ENCODE data around the gene ABR.
A peak's percentile ranks its signal among the peaks of the same experiment; 100 is the strongest.
"Not testable (repeated sequence)": the region's sequence is repeated elsewhere in the genome, so short reads cannot be mapped to it uniquely, and the experiment has no call there.

ABR gene

GRCh38 chr17:1144162-1144561 is 35.6 kb downstream of the ABR start:
- no peak overlapping the region for H3K27ac ChIP-seq

GRCh38 chr17:1143573-1143972 is 36.2 kb downstream of the ABR start:
- TF ChIP-seq CTCF (IDR thresholded peaks at IDR 0.05): no peak
- no peak for TF ChIP-seq ZFX (IDR thresholded peaks at IDR 0.05; ENCODE audit: borderline replicate concordance)
- H3K27ac ChIP-seq: no peak overlapping the region

More at GRCh38 chr17:1144162-1144561, 35.6 kb downstream of the ABR start:
- TF ChIP-seq CTCF (IDR thresholded peaks at IDR 0.05) (no peak), ZFX (IDR thresholded peaks at IDR 0.05; ENCODE audit: borderline replicate concordance) (no peak)

GRCh38 chr17:1142561-1142971 is 37.2 kb downstream of the ABR start:
- no peak for TF ChIP-seq ZFX (IDR thresholded peaks at IDR 0.05; ENCODE audit: borderline replicate concordance)
- TF ChIP-seq CTCF (IDR thresholded peaks at IDR 0.05): no peak
- H3K27ac ChIP-seq: no peak overlapping the region

- TF ChIP-seq CTCF (IDR thresholded peaks at IDR 0.05) (no peak), ZFX (IDR thresholded peaks at IDR 0.05; ENCODE audit: borderline replicate concordance) (no peak)
- peak overlapping the region; percentile 85 for H3K27ac ChIP-seq
These were observed 42.3 kb downstream of the ABR start for GRCh38 chr17:1137465-1137894.

GRCh38 chr17:1136748-1137147 is 43.0 kb downstream of the ABR start:
- H3K27ac ChIP-seq: peak overlapping the region; percentile 85
- no peak for TF ChIP-seq ZFX (IDR thresholded peaks at IDR 0.05; ENCODE audit: borderline replicate concordance)
- TF ChIP-seq CTCF (IDR thresholded peaks at IDR 0.05): no peak

- no peak overlapping the region for H3K27ac ChIP-seq
- TF ChIP-seq ZFX (IDR thresholded peaks at IDR 0.05; ENCODE audit: borderline replicate concordance) (no peak), CTCF (IDR thresholded peaks at IDR 0.05) (no peak)
These were observed 45.0 kb downstream of the ABR start for GRCh38 chr17:1134634-1135324.

- H3K27ac ChIP-seq: no peak overlapping the region
- TF ChIP-seq CTCF (IDR thresholded peaks at IDR 0.05) (no peak), ZFX (IDR thresholded peaks at IDR 0.05; ENCODE audit: borderline replicate concordance) (no peak)
These were observed 49.6 kb downstream of the ABR start for GRCh38 chr17:1130191-1130590.

GRCh38 chr17:1128463-1128862 is 51.3 kb downstream of the ABR start:
- not testable (repeated sequence) for H3K27ac ChIP-seq

All from 22Rv1 (cell line).